GM12878 (cell line): ENCODE measurements around the gene PKM. TPM values are rescaled to one million over a fixed set of nuclear protein-coding genes. Genes with fewer than 3 reads are reported as not detected.
A peak's percentile ranks its signal among the peaks of the same experiment; 100 is the strongest.

ENCODE experiments used
- ASH2L ChIP-seq: fragments of 300-600, 200-600 bp; sonication (generic); IDR thresholded peaks from 2 replicates; pipeline ENCODE4 v1.6.1; 2017; ENCODE audit warnings: low read depth, mild to moderate bottlenecking, borderline replicate concordance
- BHLHE40 ChIP-seq, 2 experiments: fragments of 450-650 bp in 1 of 2; IDR thresholded peaks; 2 replicates each; pipeline ENCODE4 v1.6.1; 2011 to 2017; ENCODE audit warnings: low read depth in 2 of 2, borderline replicate concordance in 1 of 2, improper control_type of control experiment in 1 of 2, low read length in 1 of 2, mild to moderate bottlenecking in 1 of 2
- CBFB ChIP-seq: IDR thresholded peaks from 2 replicates; pipeline ENCODE4 v1.6.1; 2016; ENCODE audit warnings: antibody characterized with exemption, low read depth
- EGR1 ChIP-seq, 2 experiments: IDR thresholded peaks; 1 replicate in 1 of 2; 2 replicates in 1 of 2; pipeline ENCODE4 v1.6.1; 2011 to 2012; ENCODE audit warnings: low read depth in 2 of 2, low read length in 2 of 2, borderline replicate concordance in 1 of 2, mild to moderate bottlenecking in 1 of 2, moderate library complexity in 1 of 2
- EP300 ChIP-seq, 2 experiments: fragments of 150-350 bp in 1 of 2; IDR thresholded peaks; 2 replicates each; pipeline ENCODE4 v1.6.1; 2011 to 2012; ENCODE audit warnings: low read depth in 2 of 2, low read length in 2 of 2, borderline replicate concordance in 1 of 2, improper control_type of control experiment in 1 of 2, inconsistent platforms in 1 of 2; ENCODE audit not compliant: control insufficient read depth in 1 of 2
- IRF4 ChIP-seq: IDR thresholded peaks from 2 replicates; pipeline ENCODE4 v1.6.1; 2011; ENCODE audit warnings: low read depth, low read length
- KAT2A ChIP-seq: conservative IDR thresholded peaks from 2 replicates; pipeline ENCODE4 v1.6.1; 2011; ENCODE audit warnings: low read depth, low read length; ENCODE audit not compliant: control insufficient read depth
- KDM1A ChIP-seq: fragments of 200-600 bp; sonication (generic); IDR thresholded peaks from 2 replicates; pipeline ENCODE4 v1.6.1; 2016; ENCODE audit warnings: borderline replicate concordance
- MEF2A ChIP-seq: IDR thresholded peaks from 2 replicates; pipeline ENCODE4 v1.6.1; 2011; ENCODE audit warnings: low read depth, mild to moderate bottlenecking, low read length, moderate library complexity; ENCODE audit not compliant: insufficient read depth
- MYB ChIP-seq: fragments of 150-350 bp; IDR thresholded peaks from 2 replicates; pipeline ENCODE4 v1.6.1; 2014; ENCODE audit warnings: mild to moderate bottlenecking, low read depth, low read length, borderline replicate concordance
- NFYA ChIP-seq: IDR thresholded peaks from 2 replicates; pipeline ENCODE4 v1.6.1; 2011; ENCODE audit warnings: low read depth, mild to moderate bottlenecking, low read length, improper control_type of control experiment, borderline replicate concordance
- NR2C2 ChIP-seq: IDR thresholded peaks from 2 replicates; pipeline ENCODE4 v1.6.1; 2011; ENCODE audit warnings: borderline replicate concordance, low read depth; ENCODE audit not compliant: control insufficient read depth, insufficient read length
- STAT3 ChIP-seq: IDR thresholded peaks from 2 replicates; pipeline ENCODE4 v1.6.1; 2011; ENCODE audit warnings: low read depth, low read length, improper control_type of control experiment
- TCF12 ChIP-seq: IDR thresholded peaks from 2 replicates; pipeline ENCODE4 v1.6.1; 2011; ENCODE audit warnings: low read depth, mild to moderate bottlenecking, low read length
- TCF7 ChIP-seq: IDR thresholded peaks from 2 replicates; pipeline ENCODE4 v1.6.1; 2014; ENCODE audit warnings: antibody characterized with exemption, borderline replicate concordance
- ZNF207 ChIP-seq: fragments of 450-650 bp; IDR thresholded peaks from 2 replicates; pipeline ENCODE4 v1.6.1; 2014; ENCODE audit warnings: antibody characterized with exemption, mild to moderate bottlenecking, borderline replicate concordance
- ZNF217 ChIP-seq: fragments of 450-650 bp; IDR thresholded peaks from 2 replicates; pipeline ENCODE4 v1.6.1; 2017; ENCODE audit warnings: antibody characterized with exemption, mild to moderate bottlenecking
- ZNF24 ChIP-seq: fragments of 450-650 bp; IDR thresholded peaks from 2 replicates; pipeline ENCODE4 v1.6.1; 2017; ENCODE audit warnings: antibody characterized with exemption, mild to moderate bottlenecking
- ZZZ3 ChIP-seq: IDR thresholded peaks from 2 replicates; pipeline ENCODE4 v1.6.1; 2011; ENCODE audit warnings: low read depth; ENCODE audit not compliant: control insufficient read depth, insufficient read length
- polyA plus RNA-seq, 11 experiments: library from polyadenylated mRNA; depleted of rRNA in 4 of 11; unstranded in 6 of 11; stranded (reverse) in 5 of 11; fragments of >200 nt; fragmentation: Nextera tagmentation in 4 of 11; fragmentation: Illumina TruSeq in 1 of 11; extraction: Ambion mirVana in 4 of 11; extraction: Trizol in 1 of 11; gene quantifications; 1 replicate in 1 of 11; 2 replicates in 10 of 11; pipeline versions ENCODE4 v1.2.1 to v1.2.3, GENCODE V29; 2011 to 2016; ENCODE audit warnings: inconsistent platforms in 2 of 11, missing spikeins in 2 of 11, low read depth in 1 of 11
- total RNA-seq, 4 experiments: library from RNA; depleted of rRNA in 3 of 4; stranded (reverse); fragments of >200 nt in 3 of 4; fragmentation: Illumina TruSeq in 1 of 4; extraction: Trizol in 1 of 4; gene quantifications; 2 replicates each; pipeline versions ENCODE4 v1.2.1 to v1.2.3, GENCODE V29; 2013 to 2021
- TF ChIP-seq, protein P1 (sequence below): fragments of 450-650 bp; IDR thresholded peaks from 2 replicates; pipeline ENCODE4 v1.6.1; 2018; ENCODE audit warnings: mild to moderate bottlenecking, low read depth, moderate library complexity; ENCODE audit not compliant: partially characterized antibody
- TF ChIP-seq, protein P2 (sequence below): fragments of 450-650 bp; IDR thresholded peaks from 2 replicates; pipeline ENCODE4 v1.6.1; 2014; ENCODE audit warnings: mild to moderate bottlenecking
- TF ChIP-seq, protein P3 (sequence below): fragments of 450-650 bp; IDR thresholded peaks from 2 replicates; pipeline ENCODE4 v1.6.1; 2017; ENCODE audit warnings: mild to moderate bottlenecking, low read depth, inconsistent platforms; ENCODE audit not compliant: poor library complexity, severe bottlenecking

The PKM gene
- total and polyA plus RNA-seq, 10 of the 15 experiments (the other 5 are each of a cell fraction or from before 2014, with no cell fraction given) = 491 to 2,011 (median 1,433) TPM

DNA sequence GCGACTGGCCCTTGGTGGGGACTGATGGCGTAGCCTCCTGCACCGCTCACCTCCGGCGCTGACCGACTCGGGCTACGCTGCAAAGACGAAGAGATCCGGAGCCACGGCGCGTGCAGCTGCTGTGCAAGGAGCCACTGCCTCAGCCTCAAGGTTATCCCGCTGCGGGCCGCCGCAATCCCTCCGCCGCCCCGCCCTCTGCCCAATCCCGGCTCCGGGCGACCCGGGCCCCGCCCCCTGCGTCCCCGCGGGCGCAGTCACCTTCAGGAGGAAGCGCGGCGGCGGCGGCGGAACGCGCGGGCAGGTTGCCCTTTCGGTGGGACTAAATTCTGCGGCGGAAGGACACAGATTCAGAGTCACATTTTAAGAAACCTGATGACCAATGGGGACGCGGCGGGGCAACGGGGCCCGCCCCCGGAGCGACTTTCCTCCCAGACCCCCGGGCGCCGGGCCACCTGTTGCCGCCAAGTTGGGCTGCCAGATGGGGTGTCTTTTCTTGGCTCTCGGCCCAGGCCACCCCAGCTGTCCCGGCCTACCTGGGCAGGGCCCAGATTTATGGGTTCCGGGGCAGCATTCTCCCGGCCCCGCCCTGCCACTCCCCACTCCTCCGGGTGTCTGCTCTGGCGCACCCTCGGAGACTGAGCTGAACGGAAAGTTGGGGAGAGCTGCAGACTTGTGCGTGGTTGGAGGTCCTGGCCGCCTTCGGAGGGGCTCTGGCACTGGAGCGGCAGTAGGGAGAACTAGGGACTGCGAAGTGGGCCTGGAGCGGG lies at the start of gene PKM (continued):
- TF ChIP-seq ZZZ3 (no peak), ZNF217 (peak; percentile 33; the same call in 1 of the 2 replicates), STAT3 (no peak), MEF2A (peak; percentile 5; the same call in 1 of the 2 replicates), NFYA (no peak), EP300 (IDR thresholded peaks at IDR 0.05; ENCODE audit: borderline replicate concordance in 1 of 2, control insufficient read depth in 1 of 2, low read depth in 2 of 2, low read length in 2 of 2) (peak; percentile 24 to 34; a peak in 1 of 4 replicates), ASH2L (peak; percentile 58; the same call in 1 of the 2 replicates), BHLHE40 (IDR thresholded peaks at IDR 0.05; ENCODE audit: borderline replicate concordance in 1 of 2, low read depth in 2 of 2, low read length in 1 of 2) (peak; percentile 77 to 92), NR2C2 (no peak), CBFB (peak; percentile 91), IRF4 (0 out of 2 replicates have a peak, but pooled peaks have one; percentile 28), EGR1 (IDR thresholded peaks at IDR 0.05; ENCODE audit: borderline replicate concordance in 1 of 2, low read depth in 2 of 2, low read length in 2 of 2) (peak in 1 of 2 experiments; percentile 14; a peak in 1 of 3 replicates), TCF12 (peak; percentile 93; the same call in 1 of the 2 replicates), KDM1A (no peak), ZNF24 (no peak; the same call in 1 of the 2 replicates), TCF7 (0 out of 2 replicates have a peak, but pooled peaks have one; percentile 20), ZNF207 (peak; percentile 86; the same call in 1 of the 2 replicates), MYB (no peak), KAT2A (no peak)
- TF ChIP-seq, protein P1, sequence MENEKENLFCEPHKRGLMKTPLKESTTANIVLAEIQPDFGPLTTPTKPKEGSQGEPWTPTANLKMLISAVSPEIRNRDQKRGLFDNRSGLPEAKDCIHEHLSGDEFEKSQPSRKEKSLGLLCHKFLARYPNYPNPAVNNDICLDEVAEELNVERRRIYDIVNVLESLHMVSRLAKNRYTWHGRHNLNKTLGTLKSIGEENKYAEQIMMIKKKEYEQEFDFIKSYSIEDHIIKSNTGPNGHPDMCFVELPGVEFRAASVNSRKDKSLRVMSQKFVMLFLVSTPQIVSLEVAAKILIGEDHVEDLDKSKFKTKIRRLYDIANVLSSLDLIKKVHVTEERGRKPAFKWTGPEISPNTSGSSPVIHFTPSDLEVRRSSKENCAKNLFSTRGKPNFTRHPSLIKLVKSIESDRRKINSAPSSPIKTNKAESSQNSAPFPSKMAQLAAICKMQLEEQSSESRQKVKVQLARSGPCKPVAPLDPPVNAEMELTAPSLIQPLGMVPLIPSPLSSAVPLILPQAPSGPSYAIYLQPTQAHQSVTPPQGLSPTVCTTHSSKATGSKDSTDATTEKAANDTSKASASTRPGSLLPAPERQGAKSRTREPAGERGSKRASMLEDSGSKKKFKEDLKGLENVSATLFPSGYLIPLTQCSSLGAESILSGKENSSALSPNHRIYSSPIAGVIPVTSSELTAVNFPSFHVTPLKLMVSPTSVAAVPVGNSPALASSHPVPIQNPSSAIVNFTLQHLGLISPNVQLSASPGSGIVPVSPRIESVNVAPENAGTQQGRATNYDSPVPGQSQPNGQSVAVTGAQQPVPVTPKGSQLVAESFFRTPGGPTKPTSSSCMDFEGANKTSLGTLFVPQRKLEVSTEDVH = no peak
- TF ChIP-seq, protein P2, sequence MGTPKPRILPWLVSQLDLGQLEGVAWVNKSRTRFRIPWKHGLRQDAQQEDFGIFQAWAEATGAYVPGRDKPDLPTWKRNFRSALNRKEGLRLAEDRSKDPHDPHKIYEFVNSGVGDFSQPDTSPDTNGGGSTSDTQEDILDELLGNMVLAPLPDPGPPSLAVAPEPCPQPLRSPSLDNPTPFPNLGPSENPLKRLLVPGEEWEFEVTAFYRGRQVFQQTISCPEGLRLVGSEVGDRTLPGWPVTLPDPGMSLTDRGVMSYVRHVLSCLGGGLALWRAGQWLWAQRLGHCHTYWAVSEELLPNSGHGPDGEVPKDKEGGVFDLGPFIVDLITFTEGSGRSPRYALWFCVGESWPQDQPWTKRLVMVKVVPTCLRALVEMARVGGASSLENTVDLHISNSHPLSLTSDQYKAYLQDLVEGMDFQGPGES = peak; percentile 48; the same call in 1 of the 2 replicates
- TF ChIP-seq, protein P3, sequence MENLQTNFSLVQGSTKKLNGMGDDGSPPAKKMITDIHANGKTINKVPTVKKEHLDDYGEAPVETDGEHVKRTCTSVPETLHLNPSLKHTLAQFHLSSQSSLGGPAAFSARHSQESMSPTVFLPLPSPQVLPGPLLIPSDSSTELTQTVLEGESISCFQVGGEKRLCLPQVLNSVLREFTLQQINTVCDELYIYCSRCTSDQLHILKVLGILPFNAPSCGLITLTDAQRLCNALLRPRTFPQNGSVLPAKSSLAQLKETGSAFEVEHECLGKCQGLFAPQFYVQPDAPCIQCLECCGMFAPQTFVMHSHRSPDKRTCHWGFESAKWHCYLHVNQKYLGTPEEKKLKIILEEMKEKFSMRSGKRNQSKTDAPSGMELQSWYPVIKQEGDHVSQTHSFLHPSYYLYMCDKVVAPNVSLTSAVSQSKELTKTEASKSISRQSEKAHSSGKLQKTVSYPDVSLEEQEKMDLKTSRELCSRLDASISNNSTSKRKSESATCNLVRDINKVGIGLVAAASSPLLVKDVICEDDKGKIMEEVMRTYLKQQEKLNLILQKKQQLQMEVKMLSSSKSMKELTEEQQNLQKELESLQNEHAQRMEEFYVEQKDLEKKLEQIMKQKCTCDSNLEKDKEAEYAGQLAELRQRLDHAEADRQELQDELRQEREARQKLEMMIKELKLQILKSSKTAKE = no peak
